GM12874 (cell line): ENCODE measurements around the gene RIPOR3.

Experiments
- TF ChIP-seq, protein P1 (sequence below): IDR thresholded peaks from 2 replicates; pipeline ENCODE4 v1.5.1; 2011; ENCODE audit warnings: low read depth, mild to moderate bottlenecking, control low read depth, low read length, moderate library complexity; ENCODE audit not compliant: insufficient read depth

RIPOR3 gene

DNA sequence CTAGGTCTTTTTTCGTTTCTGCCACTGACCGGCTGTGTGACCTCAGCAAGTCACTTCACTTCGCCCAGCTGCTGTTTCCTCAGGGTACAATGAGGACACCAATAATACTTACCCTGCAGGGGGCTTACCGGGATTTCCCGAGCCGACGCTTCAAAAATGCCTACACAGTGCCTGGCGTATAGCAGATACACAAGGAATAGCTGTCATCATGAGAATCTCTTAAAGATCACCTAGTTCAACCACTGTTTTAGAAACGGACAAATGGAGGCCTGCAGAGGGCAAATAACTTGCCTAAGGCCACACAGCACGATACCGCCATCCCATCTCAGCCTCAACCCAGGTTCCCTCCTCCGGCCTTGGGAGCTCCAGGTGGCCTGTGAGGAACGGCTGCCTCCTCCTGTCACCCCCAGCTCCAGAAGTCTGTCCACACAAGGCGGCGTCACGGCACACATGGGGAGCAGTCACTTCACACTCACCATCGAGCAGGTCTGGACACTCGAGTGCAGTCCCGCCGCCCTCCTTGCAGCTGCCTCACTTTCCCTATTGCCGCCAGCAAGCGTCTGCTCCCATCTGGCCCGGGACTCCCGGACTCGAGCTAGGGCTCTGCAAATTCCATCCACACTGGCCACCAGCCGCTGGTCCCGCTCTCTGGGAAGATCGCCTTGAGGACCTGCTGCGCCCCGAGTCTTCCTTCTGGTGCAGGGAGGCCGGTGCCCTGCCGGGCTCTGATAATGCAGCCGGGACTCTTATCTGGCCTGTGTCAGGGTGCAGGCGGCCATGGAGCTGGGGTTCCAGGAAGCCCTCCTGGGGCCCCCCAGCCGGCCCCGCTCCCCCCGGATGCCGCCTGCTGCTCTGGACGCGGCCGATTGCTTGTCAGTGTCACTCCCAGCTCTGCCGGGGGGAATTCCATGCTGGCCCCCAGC, at the start of gene RIPOR3:
Gene RIPOR3, minus strand, starts transcription at position 893 of the 923 bp plus-strand sequence. Its CDS starts 414 bp downstream, at position 479.
- TF ChIP-seq, protein P1, sequence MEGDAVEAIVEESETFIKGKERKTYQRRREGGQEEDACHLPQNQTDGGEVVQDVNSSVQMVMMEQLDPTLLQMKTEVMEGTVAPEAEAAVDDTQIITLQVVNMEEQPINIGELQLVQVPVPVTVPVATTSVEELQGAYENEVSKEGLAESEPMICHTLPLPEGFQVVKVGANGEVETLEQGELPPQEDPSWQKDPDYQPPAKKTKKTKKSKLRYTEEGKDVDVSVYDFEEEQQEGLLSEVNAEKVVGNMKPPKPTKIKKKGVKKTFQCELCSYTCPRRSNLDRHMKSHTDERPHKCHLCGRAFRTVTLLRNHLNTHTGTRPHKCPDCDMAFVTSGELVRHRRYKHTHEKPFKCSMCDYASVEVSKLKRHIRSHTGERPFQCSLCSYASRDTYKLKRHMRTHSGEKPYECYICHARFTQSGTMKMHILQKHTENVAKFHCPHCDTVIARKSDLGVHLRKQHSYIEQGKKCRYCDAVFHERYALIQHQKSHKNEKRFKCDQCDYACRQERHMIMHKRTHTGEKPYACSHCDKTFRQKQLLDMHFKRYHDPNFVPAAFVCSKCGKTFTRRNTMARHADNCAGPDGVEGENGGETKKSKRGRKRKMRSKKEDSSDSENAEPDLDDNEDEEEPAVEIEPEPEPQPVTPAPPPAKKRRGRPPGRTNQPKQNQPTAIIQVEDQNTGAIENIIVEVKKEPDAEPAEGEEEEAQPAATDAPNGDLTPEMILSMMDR: no peak

GRCh38 chr20:50737352-50737751, 46.0 kb upstream of the RIPOR3 start:
- TF ChIP-seq, protein P1: no peak

DNA sequence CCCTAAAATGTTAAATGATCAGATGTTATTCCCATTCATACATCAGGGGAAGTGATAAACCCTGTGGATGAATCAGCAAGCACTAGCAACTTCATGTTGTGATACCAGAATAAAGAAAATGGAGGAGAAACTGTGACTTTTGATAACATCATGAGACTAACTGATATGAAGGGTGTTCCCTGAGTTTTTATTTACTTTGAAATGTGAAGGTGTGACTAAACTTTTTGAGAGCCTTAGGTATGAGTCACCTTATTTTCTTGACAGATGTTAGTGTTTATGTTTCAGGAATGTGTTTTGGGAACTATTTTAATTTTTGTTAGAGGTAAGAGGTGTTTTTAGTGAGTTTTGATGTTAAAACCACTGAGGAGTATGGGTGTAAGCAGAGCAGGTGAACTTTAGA, 44.5 kb upstream of the RIPOR3 start:
- TF ChIP-seq, protein P1: no peak

- TF ChIP-seq, protein P1: no peak
These were observed 43.7 kb upstream of the RIPOR3 start for GRCh38 chr20:50734730-50735679.

GRCh38 chr20:50733644-50734349, 42.5 kb upstream of the RIPOR3 start:
- TF ChIP-seq, protein P1: no peak

DNA sequence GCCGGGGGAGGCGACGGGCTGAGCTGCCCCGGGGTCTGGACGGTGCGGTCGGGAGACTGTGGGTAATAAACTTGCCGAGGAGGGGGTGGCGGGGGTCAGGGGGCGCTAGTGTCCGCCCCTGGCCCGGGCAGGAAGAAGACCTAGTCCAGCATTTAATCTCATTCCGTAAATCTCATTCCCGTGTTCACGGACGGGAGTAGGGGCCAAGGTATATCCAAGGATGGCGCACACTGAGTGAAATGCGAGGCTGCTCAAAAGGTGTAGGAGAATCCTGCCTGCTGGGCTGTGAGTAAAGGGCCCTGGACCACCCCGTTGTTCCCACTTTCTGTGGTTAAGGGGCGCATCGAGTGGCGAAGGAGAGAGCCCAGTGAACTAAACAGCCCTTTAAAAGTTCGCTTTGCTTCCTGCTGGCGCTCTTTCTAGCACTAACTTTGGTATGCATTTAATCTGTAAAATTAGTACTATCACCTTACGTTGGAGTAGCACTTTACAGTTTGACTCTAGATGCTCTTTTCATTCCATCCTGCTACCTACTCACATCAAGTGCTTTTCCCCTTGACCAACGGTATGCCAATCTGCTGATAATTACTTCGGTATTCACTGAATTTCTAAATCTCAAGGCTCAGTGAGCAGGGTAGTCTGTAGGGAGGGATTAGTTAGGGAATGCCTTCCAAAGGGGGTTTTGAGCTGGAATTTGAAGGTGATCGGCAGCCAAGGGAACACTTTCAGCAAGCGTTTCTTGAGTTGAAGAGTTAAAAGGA, 40.8 kb upstream of the RIPOR3 start:
- TF ChIP-seq, protein P1: no peak
